ENCODE results near the gene UBIAD1. TPM values are rescaled to one million over a fixed set of nuclear protein-coding genes. Genes with fewer than 3 reads are reported as not detected.
A peak's percentile ranks its signal among the peaks of the same experiment; 100 is the strongest.

UBIAD1 gene
- total and polyA plus RNA-seq, 10 of the 15 experiments (the other 5 are each of a cell fraction or from before 2014, with no cell fraction given): 4.5 to 23.8 (median 16.0) TPM

- TF ChIP-seq HDAC6 (IDR thresholded peaks at IDR 0.05; ENCODE audit: unreplicated experiment) (no peak), ZNF24 (IDR thresholded peaks at IDR 0.05) (no peak), BCL3 (IDR thresholded peaks at IDR 0.05; ENCODE audit: borderline replicate concordance, insufficient read depth, low read depth, low read length, poor library complexity, severe bottlenecking) (no peak), ZNF217 (IDR thresholded peaks at IDR 0.05) (no peak), ZNF622 (IDR thresholded peaks at IDR 0.05) (no peak), SREBF2 (IDR thresholded peaks at IDR 0.05; ENCODE audit: low read length) (no peak), E4F1 (IDR thresholded peaks at IDR 0.05; ENCODE audit: borderline replicate concordance, partially characterized antibody) (no peak), NR2F1 (conservative IDR thresholded peaks at IDR 0.05) (peak; percentile 69), RAD21 (IDR thresholded peaks at IDR 0.05; ENCODE audit: insufficient read depth, low read depth, low read length) (peak; percentile 74), ZNF384 (IDR thresholded peaks at IDR 0.05; ENCODE audit: borderline replicate concordance, low read depth, low read length) (no peak)
- TF ChIP-seq, protein P1, sequence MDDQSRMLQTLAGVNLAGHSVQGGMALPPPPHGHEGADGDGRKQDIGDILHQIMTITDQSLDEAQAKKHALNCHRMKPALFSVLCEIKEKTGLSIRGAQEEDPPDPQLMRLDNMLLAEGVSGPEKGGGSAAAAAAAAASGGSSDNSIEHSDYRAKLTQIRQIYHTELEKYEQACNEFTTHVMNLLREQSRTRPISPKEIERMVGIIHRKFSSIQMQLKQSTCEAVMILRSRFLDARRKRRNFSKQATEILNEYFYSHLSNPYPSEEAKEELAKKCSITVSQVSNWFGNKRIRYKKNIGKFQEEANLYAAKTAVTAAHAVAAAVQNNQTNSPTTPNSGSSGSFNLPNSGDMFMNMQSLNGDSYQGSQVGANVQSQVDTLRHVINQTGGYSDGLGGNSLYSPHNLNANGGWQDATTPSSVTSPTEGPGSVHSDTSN (IDR thresholded peaks at IDR 0.05; ENCODE audit: insufficient replicate concordance, low read depth, low read length): no peak
These were observed 47.3 kb downstream of the UBIAD1 start (continued) for GRCh38 chr1:11320153-11320936.

Measured in GM12878 (cell line).